Kidney epithelial cell (primary cell): ENCODE results near the gene PTPRE. TPM values are rescaled to one million over a fixed set of nuclear protein-coding genes. Genes with fewer than 3 reads are reported as not detected.

ENCODE experiments used
- DNase-seq: peaks from one replicate; pipeline ENCODE4 v3.0.0-alpha.2; 2010; ENCODE audit warnings: low read depth
- H3K27me3 ChIP-seq: 2 replicates; pipeline ENCODE4 v1.6.0; 2011; ENCODE audit warnings: low read length; ENCODE audit not compliant: control insufficient read depth, insufficient read depth
- H3K36me3 ChIP-seq: 2 replicates; pipeline ENCODE4 v1.5.1; 2011; ENCODE audit warnings: low read length; ENCODE audit not compliant: control insufficient read depth, insufficient read depth
- H3K4me3 ChIP-seq: 2 replicates; pipeline ENCODE4 v1.5.1; 2011; ENCODE audit warnings: low read depth, mild to moderate bottlenecking, control low read depth, low read length
- CTCF ChIP-seq: IDR thresholded peaks from 2 replicates; pipeline ENCODE4 v1.5.1; 2011; ENCODE audit warnings: mild to moderate bottlenecking, moderate library complexity, low read length, control low read depth, inconsistent platforms; ENCODE audit not compliant: insufficient read depth, poor library complexity, severe bottlenecking
- total RNA-seq: library from RNA; depleted of rRNA; stranded (reverse); fragments of >200 nt; gene quantifications from 2 replicates; pipeline ENCODE4 v1.2.3, GENCODE V29; 2015

Gene PTPRE
- total RNA-seq, 1 donor from 2014 or later: 10.3 TPM

GRCh38 chr10:128059982-128060293 is 153.0 kb downstream of the PTPRE start:
- Histone ChIP-seq H3K4me3 (no peak overlapping the region), H3K36me3 (no peaks in the 10 kb centered on the region)

GRCh38 chr10:128060341-128061250 is 153.7 kb downstream of the PTPRE start:
- no peak for DNase-seq
- H3K36me3 ChIP-seq: no peaks in the 10 kb centered on the region
- no peak overlapping the region for H3K4me3 ChIP-seq
- no peak for TF ChIP-seq CTCF
- H3K27me3 ChIP-seq: no peaks in the 10 kb centered on the region

More at GRCh38 chr10:128059982-128060293, 153.0 kb downstream of the PTPRE start:
- TF ChIP-seq CTCF: no peak
- no peaks in the 10 kb centered on the region for H3K27me3 ChIP-seq
- DNase-seq: no peak

- Histone ChIP-seq H3K36me3 (no peaks in the 10 kb centered on the region), H3K27me3 (no peaks in the 10 kb centered on the region), H3K4me3 (no peak overlapping the region)
- no peak for DNase-seq
- TF ChIP-seq CTCF: no peak
Observed at GRCh38 chr10:128061306-128062300, 154.7 kb downstream of the PTPRE start.

- no peak for DNase-seq
- H3K4me3 ChIP-seq: no peak overlapping the region
- H3K27me3 ChIP-seq: no peaks in the 10 kb centered on the region
- TF ChIP-seq CTCF: no peak
- no peaks in the 10 kb centered on the region for H3K36me3 ChIP-seq
Observed at GRCh38 chr10:128062331-128062880, 155.5 kb downstream of the PTPRE start.

GRCh38 chr10:128062881-128063563 is 156.1 kb downstream of the PTPRE start:
- DNase-seq: no peak
- no peak for TF ChIP-seq CTCF
- Histone ChIP-seq H3K27me3 (no peaks in the 10 kb centered on the region), H3K4me3 (no peak overlapping the region), H3K36me3 (no peaks in the 10 kb centered on the region)
